ENCODE measurements around the gene PTPRG.

The PTPRG gene

GRCh38 chr3:62237286-62237948 lies 676.0 kb downstream of the PTPRG start:
- H3K27ac ChIP-seq (ENCODE audit: low read depth, low read length), result no peak overlapping the region
- no peak overlapping the region for H3K4me2 ChIP-seq (ENCODE audit: low read length)
- no peaks in the 10 kb centered on the region for H4K20me1 ChIP-seq (ENCODE audit: control insufficient read depth, insufficient read depth, low read depth, low read length)
- H3K9me2 ChIP-seq (replicated peaks; ENCODE audit: control insufficient read depth, low read length), result no peaks in the 10 kb centered on the region
- no peaks in the 10 kb centered on the region for H3K36me3 ChIP-seq (ENCODE audit: control insufficient read depth, low read length)
- no peak overlapping the region for H3K4me3 ChIP-seq (ENCODE audit: low read length)
- no peaks in the 10 kb centered on the region for H3K9me3 ChIP-seq (ENCODE audit: control insufficient read depth, insufficient read depth, low read length)
- H3K4me1 ChIP-seq (ENCODE audit: control insufficient read depth, low read length), result no peaks in the 10 kb centered on the region
- TF ChIP-seq EZH2phosphoT487 (IDR thresholded peaks at IDR 0.05; ENCODE audit: borderline replicate concordance, low read length) (no peak), CTCF (IDR thresholded peaks at IDR 0.05; ENCODE audit: low read depth, low read length, poor library complexity, severe bottlenecking) (no peak)
- no peaks in the 10 kb centered on the region for H3F3A ChIP-seq (ENCODE audit: control insufficient read depth, insufficient read depth)
- H3K27me3 ChIP-seq (ENCODE audit: control insufficient read depth, low read length), result peaks cover 8% of the 10 kb centered on the region
- H3K79me2 ChIP-seq (ENCODE audit: control insufficient read depth, low read length), result no peaks in the 10 kb centered on the region

- Histone ChIP-seq H3K27ac (ENCODE audit: low read depth, low read length) (no peak overlapping the region), H3K36me3 (ENCODE audit: control insufficient read depth, low read length) (no peaks in the 10 kb centered on the region), H3K79me2 (ENCODE audit: control insufficient read depth, low read length) (no peaks in the 10 kb centered on the region)
Observed at GRCh38 chr3:62238003-62238402, 676.6 kb downstream of the PTPRG start.

DNA sequence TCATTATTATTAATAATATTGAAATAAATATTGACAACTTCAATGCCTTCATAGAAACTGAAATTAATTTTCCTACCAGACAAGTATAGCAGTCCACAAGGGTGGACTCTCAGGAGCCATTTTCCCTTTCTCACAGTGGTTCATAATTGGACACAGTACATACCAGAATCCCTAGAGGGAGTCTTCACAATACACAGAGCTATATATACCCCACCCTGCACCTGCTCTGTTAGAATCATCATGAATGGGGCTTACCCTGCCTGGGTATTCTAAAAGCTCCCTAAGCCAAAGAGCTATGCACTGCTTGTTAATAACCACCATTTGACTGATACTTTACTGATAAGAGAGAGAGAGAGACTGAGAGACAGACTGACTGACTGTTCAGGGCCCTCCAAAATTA lies 677.1 kb downstream of the PTPRG start:
- Histone ChIP-seq H3K79me2 (ENCODE audit: control insufficient read depth, low read length) (no peaks in the 10 kb centered on the region), H3K27me3 (ENCODE audit: control insufficient read depth, low read length) (peaks cover 8% of the 10 kb centered on the region), H3K9me2 (replicated peaks; ENCODE audit: control insufficient read depth, low read length) (no peaks in the 10 kb centered on the region), H3K36me3 (ENCODE audit: control insufficient read depth, low read length) (no peaks in the 10 kb centered on the region), H4K20me1 (ENCODE audit: control insufficient read depth, insufficient read depth, low read depth, low read length) (no peaks in the 10 kb centered on the region), H3K9me3 (ENCODE audit: control insufficient read depth, insufficient read depth, low read length) (no peaks in the 10 kb centered on the region), H3K4me3 (ENCODE audit: low read length) (no peak overlapping the region), H3K4me1 (ENCODE audit: control insufficient read depth, low read length) (no peaks in the 10 kb centered on the region), H3F3A (ENCODE audit: control insufficient read depth, insufficient read depth) (no peaks in the 10 kb centered on the region), H3K4me2 (ENCODE audit: low read length) (no peak overlapping the region), H3K27ac (ENCODE audit: low read depth, low read length) (no peak overlapping the region)
- TF ChIP-seq EZH2phosphoT487 (IDR thresholded peaks at IDR 0.05; ENCODE audit: borderline replicate concordance, low read length), result no peak
- no peak for TF ChIP-seq CTCF (IDR thresholded peaks at IDR 0.05; ENCODE audit: low read depth, low read length, poor library complexity, severe bottlenecking)

More at GRCh38 chr3:62238003-62238402, 676.6 kb downstream of the PTPRG start:
- no peaks in the 10 kb centered on the region for H4K20me1 ChIP-seq (ENCODE audit: control insufficient read depth, insufficient read depth, low read depth, low read length)
- no peaks in the 10 kb centered on the region for H3F3A ChIP-seq (ENCODE audit: control insufficient read depth, insufficient read depth)
- TF ChIP-seq EZH2phosphoT487 (IDR thresholded peaks at IDR 0.05; ENCODE audit: borderline replicate concordance, low read length), result no peak
- TF ChIP-seq CTCF (IDR thresholded peaks at IDR 0.05; ENCODE audit: low read depth, low read length, poor library complexity, severe bottlenecking), result no peak
- H3K27me3 ChIP-seq (ENCODE audit: control insufficient read depth, low read length), result peaks cover 8% of the 10 kb centered on the region
- no peaks in the 10 kb centered on the region for H3K4me1 ChIP-seq (ENCODE audit: control insufficient read depth, low read length)
- H3K9me3 ChIP-seq (ENCODE audit: control insufficient read depth, insufficient read depth, low read length), result no peaks in the 10 kb centered on the region
- H3K9me2 ChIP-seq (replicated peaks; ENCODE audit: control insufficient read depth, low read length), result no peaks in the 10 kb centered on the region
- H3K4me2 ChIP-seq (ENCODE audit: low read length), result no peak overlapping the region
- H3K4me3 ChIP-seq (ENCODE audit: low read length), result no peak overlapping the region

Data from DOHH2 (cell line).